OCI-LY7 (cell line): ENCODE results near the gene SNHG17. TPM values are rescaled to one million over a fixed set of nuclear protein-coding genes. Genes with fewer than 3 reads are reported as not detected.

ENCODE experiments used
- BruUV-seq: library from RNA; stranded (reverse); fragments of 400-500 nt; replicated peaks from 2 replicates; lab custom pipeline; 2021; lab: Mats Ljungman, UMichigan
- CTCF ChIA-PET: fragments of 300-600 bp; sonication (Branson Sonifier 250); formaldehyde crosslinking; loops from one replicate; lab custom pipeline; 2022; ENCODE audit warnings: antibody characterized with exemption; ENCODE audit not compliant: unreplicated experiment; lab: Charles Lee
- POLR2A ChIA-PET: fragments of 300-600 bp; sonication (Branson Sonifier 250); formaldehyde crosslinking; loops from one replicate; lab custom pipeline; 2022; ENCODE audit warnings: antibody characterized with exemption; lab: Charles Lee
- DNase-seq: peaks from one replicate; pipeline ENCODE4 v3.0.0-alpha.2; 2015; ENCODE audit warnings: low spot score
- H2AFZ ChIP-seq: fragments of 200-600 bp; sonication (generic), shearing (Covaris generic); 2 replicates; pipeline ENCODE4 v1.6.1; 2014; ENCODE audit warnings: mild to moderate bottlenecking, antibody characterized with exemption, low read length, moderate library complexity
- H3K27ac ChIP-seq: fragments of 200-600 bp; sonication (generic); 2 replicates; pipeline ENCODE4 v1.5.1; 2014; ENCODE audit warnings: mixed run types, low read depth, mild to moderate bottlenecking, moderate library complexity, low read length, inconsistent platforms; ENCODE audit not compliant: poor library complexity, severe bottlenecking
- H3K36me3 ChIP-seq: fragments of 200-600 bp; sonication (generic); 2 replicates; pipeline ENCODE4 v1.6.1; 2014; ENCODE audit warnings: mild to moderate bottlenecking, antibody characterized with exemption, low read length, moderate library complexity, mixed read lengths; ENCODE audit not compliant: insufficient read depth
- H3K4me1 ChIP-seq: fragments of 200-600 bp; sonication (generic); 2 replicates; pipeline ENCODE4 v1.5.1; 2014; ENCODE audit warnings: mild to moderate bottlenecking, low read length; ENCODE audit not compliant: insufficient read depth, poor library complexity, severe bottlenecking
- H3K4me2 ChIP-seq: fragments of 200-600 bp; sonication (generic); 2 replicates; pipeline ENCODE4 v1.6.1; 2014; ENCODE audit warnings: mild to moderate bottlenecking, low read length
- H3K4me3 ChIP-seq: fragments of 200-600 bp; sonication (generic); 2 replicates; pipeline ENCODE4 v1.5.1; 2014; ENCODE audit warnings: mild to moderate bottlenecking, low read depth, low read length; ENCODE audit not compliant: poor library complexity, severe bottlenecking
- H3K79me2 ChIP-seq: fragments of 200-600 bp; sonication (generic); 2 replicates; pipeline ENCODE4 v1.6.1; 2016; ENCODE audit warnings: low read depth, mild to moderate bottlenecking, low read length, moderate library complexity, mixed read lengths; ENCODE audit not compliant: insufficient read depth
- H3K9me2 ChIP-seq: fragments of 200-600 bp; sonication (generic); 2 replicates; pipeline ENCODE4 v1.6.1; 2016; ENCODE audit warnings: mild to moderate bottlenecking, low read length, mixed read lengths; ENCODE audit not compliant: insufficient read depth
- H3K9me3 ChIP-seq: fragments of 200-600 bp; sonication (generic); 2 replicates; pipeline ENCODE4 v1.6.1; 2014; ENCODE audit warnings: mild to moderate bottlenecking, mixed run types, low read length, mixed read lengths
- H4K20me1 ChIP-seq: fragments of 200-600 bp; sonication (generic); 2 replicates; pipeline ENCODE4 v1.6.1; 2014; ENCODE audit warnings: mild to moderate bottlenecking, antibody characterized with exemption, low read length, moderate library complexity, mixed read lengths; ENCODE audit not compliant: insufficient read depth
- EZH2phosphoT487 ChIP-seq: fragments of 200-600 bp; sonication (generic); IDR thresholded peaks from 2 replicates; pipeline ENCODE4 v1.6.1; 2018; ENCODE audit warnings: low read depth, borderline replicate concordance, mild to moderate bottlenecking, mixed run types, antibody characterized with exemption, low read length, moderate library complexity, mixed read lengths
- intact Hi-C: fragments of 100-400 bp; cut with micrococcal nuclease; formaldehyde crosslinking; loops from one replicate; pipeline ENCODE4 v1.10.0; 2022; ENCODE audit not compliant: unreplicated experiment
- total RNA-seq, 2 experiments: library from RNA; depleted of rRNA in 1 of 2; stranded (reverse); fragments of >200 nt in 1 of 2; shearing (Covaris generic) in 1 of 2; gene quantifications; 2 replicates each; pipeline ENCODE4 v1.2.3, GENCODE V29; 2014 to 2022
- TF ChIP-seq, protein P1 (sequence below): fragments of 200-600 bp; sonication (generic); conservative IDR thresholded peaks from 2 replicates; pipeline ENCODE4 v1.5.1; 2014; ENCODE audit warnings: mild to moderate bottlenecking, antibody characterized with exemption, low read length, moderate library complexity, mixed read lengths

Gene SNHG17
- total RNA-seq, 2 experiments from 2014 or later, result 49.1 to 111 TPM

DNA sequence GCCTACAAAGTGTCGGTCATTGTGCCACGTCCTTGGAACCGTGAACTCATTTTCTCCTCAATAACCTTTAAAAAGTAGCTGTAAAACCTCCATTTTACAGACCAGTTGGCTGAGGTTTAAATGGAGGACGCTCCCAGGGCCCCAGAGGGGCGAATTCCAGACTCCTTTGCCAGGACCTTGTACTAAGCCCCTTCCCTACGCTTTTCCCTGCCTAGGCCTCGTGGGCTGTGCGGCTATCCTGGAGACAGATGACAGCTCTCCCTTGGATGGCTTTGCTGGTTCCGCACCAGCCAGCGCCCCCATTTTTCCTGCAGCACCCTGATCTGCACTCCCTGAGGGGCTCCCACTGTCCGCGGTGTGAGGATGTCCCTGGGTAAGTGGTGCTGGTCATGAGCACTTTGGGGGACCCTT lies 12.1 kb upstream of the SNHG17 start:
- H3K9me2 ChIP-seq, result no peaks in the 10 kb centered on the region
- H3K4me2 ChIP-seq, result peak overlapping the region; percentile 82
- intact Hi-C loops, result loop anchor here (10.0 kb wide), 1 partner anchor 518 kb away; the partner anchor contains the start of gene DHX35
- H2AFZ ChIP-seq, result no peak overlapping the region
- BruUV-seq, result TSS peak; percentile 81
- DNase-seq, result no peak
- CTCF ChIA-PET, result interaction anchor here (0.6 to 1.7 kb wide), 3 partner anchors 12 to 236 kb away, joined by 3 to 10 read pairs (median 5); partner anchors contain the start of genes RALGAPB and SNHG17
- H3K4me3 ChIP-seq, result peak overlapping the region; percentile 88
- no peaks in the 10 kb centered on the region for H4K20me1 ChIP-seq
- TF ChIP-seq, protein P1, sequence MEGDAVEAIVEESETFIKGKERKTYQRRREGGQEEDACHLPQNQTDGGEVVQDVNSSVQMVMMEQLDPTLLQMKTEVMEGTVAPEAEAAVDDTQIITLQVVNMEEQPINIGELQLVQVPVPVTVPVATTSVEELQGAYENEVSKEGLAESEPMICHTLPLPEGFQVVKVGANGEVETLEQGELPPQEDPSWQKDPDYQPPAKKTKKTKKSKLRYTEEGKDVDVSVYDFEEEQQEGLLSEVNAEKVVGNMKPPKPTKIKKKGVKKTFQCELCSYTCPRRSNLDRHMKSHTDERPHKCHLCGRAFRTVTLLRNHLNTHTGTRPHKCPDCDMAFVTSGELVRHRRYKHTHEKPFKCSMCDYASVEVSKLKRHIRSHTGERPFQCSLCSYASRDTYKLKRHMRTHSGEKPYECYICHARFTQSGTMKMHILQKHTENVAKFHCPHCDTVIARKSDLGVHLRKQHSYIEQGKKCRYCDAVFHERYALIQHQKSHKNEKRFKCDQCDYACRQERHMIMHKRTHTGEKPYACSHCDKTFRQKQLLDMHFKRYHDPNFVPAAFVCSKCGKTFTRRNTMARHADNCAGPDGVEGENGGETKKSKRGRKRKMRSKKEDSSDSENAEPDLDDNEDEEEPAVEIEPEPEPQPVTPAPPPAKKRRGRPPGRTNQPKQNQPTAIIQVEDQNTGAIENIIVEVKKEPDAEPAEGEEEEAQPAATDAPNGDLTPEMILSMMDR, result no peak
- TF ChIP-seq EZH2phosphoT487, result no peak
- no peaks in the 10 kb centered on the region for H3K9me3 ChIP-seq
- H3K36me3 ChIP-seq, result peaks cover 33% of the 10 kb centered on the region
- peaks cover 14% of the 10 kb centered on the region; the same call in 1 of the 2 replicates for H3K79me2 ChIP-seq
- POLR2A ChIA-PET, result interaction anchor here (0.8 to 2.8 kb wide), 4 partner anchors 9 to 25 kb away, joined by 3 to 27 read pairs (median 16); partner anchors contain the start of genes RALGAPB and SNHG17
- H3K27ac ChIP-seq, result peak overlapping the region; percentile 69
- peaks cover 24% of the 10 kb centered on the region for H3K4me1 ChIP-seq

DNA sequence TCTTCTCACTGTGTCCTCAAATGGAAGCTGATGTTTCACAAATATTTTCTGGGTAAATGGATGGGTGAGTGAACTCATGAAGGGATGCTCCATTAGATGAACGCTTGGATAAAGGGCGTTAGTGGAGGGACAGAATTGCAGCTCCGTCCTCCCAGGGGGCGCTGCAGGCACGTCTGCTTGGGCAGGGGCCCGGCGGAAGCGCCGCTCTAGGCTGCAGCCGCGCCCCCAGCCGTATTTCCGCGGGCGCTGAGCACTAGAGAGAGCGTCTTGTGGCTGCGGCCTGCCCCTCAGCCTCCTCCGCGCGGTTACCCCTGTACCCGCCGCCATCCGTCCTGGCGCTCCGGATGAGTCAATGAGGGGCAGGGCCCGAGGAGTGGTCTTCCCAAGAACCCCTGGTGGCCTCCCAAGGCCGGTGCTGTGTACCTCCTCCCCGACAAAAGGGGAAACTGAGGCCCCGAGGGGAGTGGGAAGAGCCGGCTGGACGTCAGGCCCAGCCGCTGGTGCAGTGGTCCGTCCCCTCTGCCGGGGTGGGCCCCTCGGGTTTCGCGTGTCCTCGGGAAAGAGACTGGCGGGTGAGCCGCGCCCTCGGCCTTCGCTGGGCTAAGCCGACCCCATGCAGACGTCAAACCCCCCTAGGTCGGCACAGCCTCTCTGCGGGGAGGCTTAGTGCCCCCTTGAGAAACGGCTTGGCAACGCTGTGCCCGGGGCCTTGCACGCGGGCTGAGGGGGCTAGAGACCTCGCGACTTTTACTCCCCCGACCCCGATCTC lies 11.5 kb upstream of the SNHG17 start:
- TF ChIP-seq, protein P1, result peak; percentile 92
- TF ChIP-seq EZH2phosphoT487, result no peak
- Histone ChIP-seq H3K27ac (peak overlapping the region; percentile 69), H4K20me1 (no peaks in the 10 kb centered on the region), H3K4me1 (peaks cover 21% of the 10 kb centered on the region), H2AFZ (peak overlapping the region; percentile 69), H3K4me3 (peak overlapping the region; percentile 88), H3K36me3 (peaks cover 33% of the 10 kb centered on the region), H3K9me2 (no peaks in the 10 kb centered on the region), H3K9me3 (no peaks in the 10 kb centered on the region), H3K79me2 (peaks cover 14% of the 10 kb centered on the region; the same call in 1 of the 2 replicates), H3K4me2 (peak overlapping the region; percentile 82)
- intact Hi-C loops, result loop anchor here (1.0 to 10.0 kb wide), 2 partner anchors 11 to 518 kb away; partner anchors contain the start of genes DHX35 and SNHG17
- ChIA-PET POLR2A (interaction anchor here (0.7 to 2.8 kb wide), 6 partner anchors 9 to 26 kb away, joined by 3 to 27 read pairs (median 8); partner anchors contain the start of genes RALGAPB and SNHG17), CTCF (interaction anchor here (0.6 to 1.7 kb wide), 6 partner anchors 11 to 236 kb away, joined by 3 to 10 read pairs (median 4); partner anchors contain the start of genes RALGAPB and SNHG17)
- BruUV-seq, result no TSS peak
- DNase-seq, result peak; percentile 97
